ENCODE measurements around the gene UBR1. TPM values are rescaled to one million over a fixed set of nuclear protein-coding genes. Genes with fewer than 3 reads are reported as not detected.
A peak's percentile ranks its signal among the peaks of the same experiment; 100 is the strongest.

UBR1 gene
- total and polyA plus RNA-seq, 12 donors, result 3.8 to 46.2 (median 26.7) TPM

DNA sequence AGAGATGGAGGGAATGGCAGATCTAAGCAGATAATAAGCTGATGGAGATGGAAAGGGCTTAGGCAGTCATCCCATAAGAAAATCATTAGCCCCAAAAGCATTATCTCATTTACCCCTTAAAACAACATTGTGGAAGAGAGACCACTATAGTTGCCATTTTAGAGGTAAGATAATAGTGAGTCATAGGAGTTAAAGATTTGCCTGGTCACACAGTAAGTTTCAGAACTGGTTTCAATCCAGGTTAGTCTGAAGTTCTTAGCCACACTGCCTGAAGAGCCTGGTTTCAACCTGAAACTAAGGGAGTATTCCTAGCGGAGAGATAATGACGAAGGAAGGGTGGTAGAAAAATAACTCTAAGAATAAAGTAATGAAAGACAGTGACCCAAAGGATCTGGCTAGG lies 13.0 kb upstream of the UBR1 start:
- intact Hi-C loops (cut with DNase I), result no loop called here
- 86 to 93% methylated on average over 2 of the region's 2 CpGs for WGBS, 2 donors
- Histone ChIP-seq H3K36me3 (no peaks in the 10 kb centered on the region), H3K27ac (no peak overlapping the region), H3K9me3 (no peaks in the 10 kb centered on the region), H3K4me3 (no peak overlapping the region), H3K27me3 (peaks cover 0 to 4% (median 0%) of the 10 kb centered on the region in 7 donors), H3K4me1 (peaks cover 0 to 9% (median 3%) of the 10 kb centered on the region in 9 donors)
- no peak for ATAC-seq
- TF ChIP-seq, protein P1, sequence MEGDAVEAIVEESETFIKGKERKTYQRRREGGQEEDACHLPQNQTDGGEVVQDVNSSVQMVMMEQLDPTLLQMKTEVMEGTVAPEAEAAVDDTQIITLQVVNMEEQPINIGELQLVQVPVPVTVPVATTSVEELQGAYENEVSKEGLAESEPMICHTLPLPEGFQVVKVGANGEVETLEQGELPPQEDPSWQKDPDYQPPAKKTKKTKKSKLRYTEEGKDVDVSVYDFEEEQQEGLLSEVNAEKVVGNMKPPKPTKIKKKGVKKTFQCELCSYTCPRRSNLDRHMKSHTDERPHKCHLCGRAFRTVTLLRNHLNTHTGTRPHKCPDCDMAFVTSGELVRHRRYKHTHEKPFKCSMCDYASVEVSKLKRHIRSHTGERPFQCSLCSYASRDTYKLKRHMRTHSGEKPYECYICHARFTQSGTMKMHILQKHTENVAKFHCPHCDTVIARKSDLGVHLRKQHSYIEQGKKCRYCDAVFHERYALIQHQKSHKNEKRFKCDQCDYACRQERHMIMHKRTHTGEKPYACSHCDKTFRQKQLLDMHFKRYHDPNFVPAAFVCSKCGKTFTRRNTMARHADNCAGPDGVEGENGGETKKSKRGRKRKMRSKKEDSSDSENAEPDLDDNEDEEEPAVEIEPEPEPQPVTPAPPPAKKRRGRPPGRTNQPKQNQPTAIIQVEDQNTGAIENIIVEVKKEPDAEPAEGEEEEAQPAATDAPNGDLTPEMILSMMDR (IDR thresholded peaks at IDR 0.05), result no peak
- DNase-seq, result no peak

DNA sequence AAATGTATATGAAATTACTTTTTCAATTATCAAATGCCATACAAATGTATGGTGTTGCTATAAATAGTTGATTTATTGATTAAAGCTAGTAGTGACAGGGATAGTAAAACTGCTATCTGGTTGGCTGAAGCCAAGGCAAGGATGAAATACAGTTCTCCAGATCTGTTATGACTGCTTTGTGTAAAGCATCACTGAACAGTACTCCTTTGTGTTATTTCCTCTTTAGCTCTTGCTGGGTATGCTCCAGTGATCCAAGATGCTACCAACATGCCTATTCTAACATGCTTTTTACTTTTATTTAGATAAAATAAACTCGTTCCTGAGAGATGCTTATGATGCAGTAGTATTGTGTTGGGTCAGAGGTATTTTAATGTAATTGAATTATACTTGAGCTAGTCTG lies 12.4 kb upstream of the UBR1 start:
- 62 to 78% methylated on average over 1 of the region's 1 CpG for WGBS, 2 donors
- no peak for DNase-seq
- intact Hi-C loops (cut with DNase I), result no loop called here
- no peak overlapping the region for H3K27ac ChIP-seq
- peaks cover 0 to 9% (median 3%) of the 10 kb centered on the region in 9 donors for H3K4me1 ChIP-seq
- H3K9me3 ChIP-seq, result no peaks in the 10 kb centered on the region
- peaks cover 0 to 4% (median 0%) of the 10 kb centered on the region in 7 donors for H3K27me3 ChIP-seq
- no peak for ATAC-seq
- TF ChIP-seq, protein P1 (IDR thresholded peaks at IDR 0.05), result no peak
- H3K36me3 ChIP-seq, result no peaks in the 10 kb centered on the region
- H3K4me3 ChIP-seq, result no peak overlapping the region

DNA sequence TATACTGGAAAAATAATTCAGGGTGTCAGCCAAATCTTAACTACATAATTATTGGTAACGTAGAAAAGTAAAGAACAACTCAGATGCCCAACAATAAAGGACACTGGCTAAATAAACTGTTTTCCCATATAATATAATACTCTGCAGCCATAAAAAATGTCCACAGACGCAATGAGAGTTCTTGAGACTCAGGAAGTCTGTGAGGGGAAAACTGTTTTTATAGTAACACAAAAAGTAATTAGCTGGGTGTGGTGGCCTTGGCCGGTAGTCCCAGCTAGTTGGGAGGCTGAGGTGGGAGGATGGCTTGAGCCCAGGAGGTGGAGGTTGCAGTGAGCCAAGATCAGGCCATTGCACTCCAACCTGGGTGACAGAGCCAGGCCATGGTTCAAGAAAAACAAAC lies 5.5 kb upstream of the UBR1 start:
- no peaks in the 10 kb centered on the region for H3K9me3 ChIP-seq
- peaks cover 0 to under 1% (median 0%) of the 10 kb centered on the region in 7 donors for H3K27me3 ChIP-seq
- intact Hi-C loops (cut with DNase I), result no loop called here
- no peaks in the 10 kb centered on the region for H3K36me3 ChIP-seq
- TF ChIP-seq, protein P1 (IDR thresholded peaks at IDR 0.05), result no peak
- peaks cover 3 to 18% (median 6%) of the 10 kb centered on the region in 9 donors for H3K4me1 ChIP-seq
- no peak overlapping the region for H3K27ac ChIP-seq
- no peak overlapping the region for H3K4me3 ChIP-seq
- WGBS, 2 donors, result 67 to 79% methylated on average over 3 of the region's 3 CpGs
- ATAC-seq (no peak), DNase-seq (no peak)

DNA sequence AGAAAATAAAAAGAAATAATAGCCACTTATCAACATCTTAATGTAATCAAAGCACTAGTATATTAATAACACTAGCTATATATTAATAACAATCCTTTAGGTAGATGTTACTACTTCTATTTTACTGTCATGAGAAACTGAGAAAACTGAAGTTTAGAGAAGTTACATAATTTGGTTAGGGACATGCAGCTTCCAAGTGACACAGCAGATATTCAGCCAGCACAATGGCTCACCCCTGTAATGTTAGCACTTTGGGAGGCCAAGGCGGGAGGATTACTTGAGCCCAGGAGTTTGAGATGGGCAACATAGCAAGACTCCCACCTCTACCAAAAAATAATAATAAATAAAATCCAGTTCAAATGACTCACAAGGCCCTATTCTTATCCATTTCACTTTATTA lies 1.9 kb upstream of the UBR1 start:
- intact Hi-C loops (cut with DNase I), result loop anchor here in 2 of 10 donors (5.0 to 10.0 kb wide), 2 partner anchors 77 to 225 kb away; partner anchors contain the start of genes CCNDBP1 (in 1 of the 2) and LCMT2 (in 1 of the 2)
- H3K27ac ChIP-seq, result peak overlapping the region in 1 of 10 donors; percentile 98

More for the DNA sequence above, 1.9 kb upstream of the UBR1 start:
- H3K9me3 ChIP-seq, result no peaks in the 10 kb centered on the region
- WGBS, 2 donors, result 91 to 93% methylated on average over 1 of the region's 1 CpG
- no peak overlapping the region for H3K4me3 ChIP-seq
- DNase-seq (no peak), ATAC-seq (no peak)
- TF ChIP-seq, protein P1 (IDR thresholded peaks at IDR 0.05), result no peak
- peaks cover 3 to 44% (median 29%) of the 10 kb centered on the region in 9 donors for H3K4me1 ChIP-seq
- peaks cover 0 to 7% (median 0%) of the 10 kb centered on the region in 9 donors for H3K36me3 ChIP-seq
- H3K27me3 ChIP-seq, result no peaks in the 10 kb centered on the region
